ENCODE measurements around the gene C6orf136.
"Not testable (repeated sequence)": the region's sequence is repeated elsewhere in the genome, so short reads cannot be mapped to it uniquely, and the experiment has no call there.

Gene C6orf136

DNA sequence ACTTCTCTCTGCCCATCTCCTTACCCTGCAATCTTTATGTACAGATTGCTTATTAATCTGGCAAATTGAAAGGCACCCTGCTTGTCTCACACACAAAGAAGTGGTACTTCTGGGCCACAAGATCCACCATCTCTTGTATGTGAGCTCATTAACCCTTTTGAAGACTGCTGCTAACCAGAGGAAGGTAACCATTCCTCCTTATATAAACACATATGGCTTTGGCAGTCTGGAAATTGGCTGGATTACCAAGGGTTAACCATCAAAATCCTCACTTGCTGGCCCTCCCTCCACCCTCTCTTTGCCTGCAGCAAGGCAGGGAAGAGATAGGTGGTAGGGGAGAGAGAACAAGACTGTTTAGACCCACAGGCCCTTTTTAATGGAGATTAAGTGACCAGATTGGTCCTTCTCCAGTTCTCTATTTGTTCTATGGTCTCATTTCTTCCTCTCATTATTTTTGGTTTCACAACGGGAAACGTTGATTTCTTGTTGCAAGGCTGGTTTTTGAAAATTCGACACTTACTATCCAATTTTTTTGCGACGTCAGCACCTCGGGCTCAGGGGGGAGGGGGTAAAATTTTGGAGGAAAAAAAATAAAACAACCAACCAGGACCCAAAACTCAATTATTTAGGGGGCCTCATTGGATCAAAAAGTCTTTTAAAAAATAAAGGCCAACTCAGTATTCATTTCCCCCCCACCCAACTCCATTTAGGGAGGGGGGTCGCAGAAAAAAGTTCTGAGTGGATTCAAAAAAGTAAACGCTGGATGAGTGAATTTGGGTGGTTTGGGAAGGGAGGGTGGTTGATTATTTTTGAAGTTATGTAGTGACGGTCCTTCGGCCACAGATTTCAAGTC is 30.7 kb upstream of the C6orf136 start:
- DNase-seq, result peak in 1 of 2 experiments; percentile 18

DNA sequence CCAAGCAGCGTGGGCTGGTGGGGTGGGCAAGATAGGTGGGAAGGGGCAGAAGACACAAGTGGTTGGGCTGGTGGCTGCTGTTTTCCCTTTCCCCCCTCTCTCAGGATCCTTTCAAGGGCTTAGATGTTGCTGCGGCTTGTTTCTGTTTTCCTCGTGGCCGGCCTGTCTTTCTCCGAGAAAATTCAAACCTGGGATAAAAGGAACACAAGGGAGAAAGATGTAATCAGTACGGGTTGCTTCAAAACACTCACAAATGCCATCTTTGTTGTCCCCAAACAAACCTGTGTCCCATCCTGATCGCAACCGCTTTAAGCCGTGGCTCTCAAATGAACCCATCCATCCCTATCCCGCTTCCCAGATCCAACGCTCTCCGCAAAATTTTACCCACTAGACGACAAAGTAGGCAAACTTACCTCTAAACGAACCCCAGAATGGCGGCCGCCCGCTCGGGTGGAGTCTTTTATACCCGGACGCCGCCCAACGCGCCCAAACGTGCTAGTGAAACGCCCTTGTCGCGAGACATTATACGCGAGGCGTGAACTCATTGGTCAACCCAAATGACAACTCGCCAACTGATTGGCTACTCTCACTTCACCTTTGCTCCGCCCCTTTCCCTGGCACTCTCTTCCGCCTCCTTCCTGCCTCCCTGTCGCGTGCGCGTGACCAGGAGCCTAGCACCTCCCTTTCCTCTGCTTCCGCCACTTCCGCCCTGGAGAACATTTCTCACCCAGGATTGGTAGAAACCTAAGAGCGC is 29.9 kb upstream of the C6orf136 start, which contains the start of gene PPP1R10:
TSS of gene PPP1R10 (minus strand) at position 433 of the 754 bp plus-strand sequence. CDS start 7,299 bp downstream, outside the sequence.
- DNase-seq, result peak; percentile 92 to 99

DNA sequence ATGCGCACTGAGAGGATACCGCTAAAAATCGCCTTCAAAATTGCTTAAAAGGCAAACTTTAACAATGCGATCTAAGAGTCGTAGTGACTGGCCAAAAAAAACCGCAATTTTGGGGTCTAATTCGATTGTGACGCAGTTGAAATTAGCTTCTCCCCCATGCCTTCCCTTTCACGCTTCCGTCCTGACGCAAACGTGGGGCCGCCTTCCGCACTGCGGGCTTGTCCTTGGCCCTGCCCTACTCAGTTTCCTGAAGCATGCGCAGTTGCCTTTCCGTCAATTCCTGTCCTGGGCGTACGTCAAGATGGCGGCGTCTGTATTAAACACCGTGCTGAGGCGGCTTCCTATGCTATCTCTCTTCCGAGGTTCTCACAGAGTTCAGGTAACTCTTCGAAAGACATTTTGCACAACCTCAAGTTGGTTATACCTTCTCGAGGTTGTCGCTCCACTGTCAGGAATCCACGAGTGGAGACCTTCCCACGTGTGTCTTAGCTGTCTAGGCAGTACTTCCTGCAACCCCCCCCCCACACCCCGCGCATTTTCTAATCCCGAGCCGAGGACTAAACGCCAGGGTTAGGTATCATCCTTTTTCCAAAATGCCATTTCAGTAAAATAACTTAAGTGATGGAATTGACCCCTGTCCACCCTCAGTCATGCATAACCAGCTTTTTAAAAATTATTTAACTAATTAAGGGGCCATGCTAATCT is 29.2 kb upstream of the C6orf136 start, which contains the start of gene MRPS18B:
TSS of gene MRPS18B (plus strand) at position 276 of the 705 bp plus-strand sequence. CDS start at position 302, 26 bp downstream.
- peak; percentile 91 to 99 for DNase-seq

DNA sequence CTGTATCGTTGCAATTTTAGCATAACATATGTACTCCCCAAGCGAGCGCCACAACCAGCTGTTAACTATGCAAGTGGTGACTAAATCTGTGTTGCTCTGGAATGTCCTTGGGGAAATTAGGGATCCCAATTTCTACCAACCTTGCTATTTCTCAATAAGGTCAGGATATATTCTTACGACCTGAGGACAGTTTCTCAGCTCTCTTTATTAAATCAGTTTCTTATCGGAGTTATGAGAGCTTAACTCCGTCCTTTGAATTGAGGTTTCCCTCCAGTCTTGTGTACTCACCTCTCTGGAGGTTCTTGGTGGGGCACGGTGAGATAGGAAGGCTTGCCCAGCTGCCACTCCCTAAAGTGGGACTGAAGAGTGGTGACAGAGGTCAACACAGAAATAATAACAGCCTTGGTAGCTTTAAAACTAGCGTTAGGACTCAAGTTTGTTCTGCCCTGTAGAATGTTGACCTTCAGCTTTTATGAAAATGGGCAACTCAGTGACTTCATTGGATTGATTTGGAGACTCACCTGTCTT is 28.6 kb upstream of the C6orf136 start:
- DNase-seq, result no peak

DNA sequence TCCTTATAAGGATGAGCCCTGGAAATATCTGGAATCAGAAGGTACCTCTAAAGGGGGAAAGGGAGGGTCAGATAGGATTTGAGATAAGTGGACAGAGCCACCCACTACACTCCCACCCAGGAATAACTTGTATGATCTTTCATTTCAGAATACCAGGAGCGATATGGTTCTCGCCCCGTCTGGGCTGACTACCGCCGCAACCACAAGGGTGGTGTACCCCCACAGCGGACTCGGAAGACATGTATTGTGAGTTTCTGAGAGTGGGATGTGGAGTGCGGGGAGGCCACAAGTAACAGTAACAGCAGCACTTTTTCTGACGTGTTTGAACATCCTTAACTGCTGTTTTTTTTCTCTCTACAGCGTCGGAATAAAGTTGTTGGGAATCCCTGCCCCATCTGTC is 27.4 kb upstream of the C6orf136 start:
- no peak for DNase-seq

DNA sequence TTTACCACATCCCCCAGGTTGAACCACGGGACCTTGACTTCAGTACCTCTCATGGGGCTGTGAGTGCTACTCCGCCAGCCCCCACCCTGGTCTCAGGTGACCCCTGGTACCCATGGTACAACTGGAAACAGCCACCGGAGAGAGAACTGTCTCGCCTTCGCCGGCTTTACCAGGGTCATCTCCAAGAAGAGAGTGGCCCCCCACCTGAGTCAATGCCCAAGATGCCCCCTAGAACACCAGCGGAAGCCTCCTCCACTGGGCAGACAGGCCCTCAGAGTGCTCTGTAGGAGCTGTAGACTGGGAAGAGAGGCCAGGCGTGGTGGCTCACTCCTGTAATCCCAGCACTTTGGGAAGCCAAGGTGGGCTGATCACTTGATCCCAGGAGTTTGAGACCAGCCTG is 21.4 kb upstream of the C6orf136 start:
- no peak for DNase-seq

DNA sequence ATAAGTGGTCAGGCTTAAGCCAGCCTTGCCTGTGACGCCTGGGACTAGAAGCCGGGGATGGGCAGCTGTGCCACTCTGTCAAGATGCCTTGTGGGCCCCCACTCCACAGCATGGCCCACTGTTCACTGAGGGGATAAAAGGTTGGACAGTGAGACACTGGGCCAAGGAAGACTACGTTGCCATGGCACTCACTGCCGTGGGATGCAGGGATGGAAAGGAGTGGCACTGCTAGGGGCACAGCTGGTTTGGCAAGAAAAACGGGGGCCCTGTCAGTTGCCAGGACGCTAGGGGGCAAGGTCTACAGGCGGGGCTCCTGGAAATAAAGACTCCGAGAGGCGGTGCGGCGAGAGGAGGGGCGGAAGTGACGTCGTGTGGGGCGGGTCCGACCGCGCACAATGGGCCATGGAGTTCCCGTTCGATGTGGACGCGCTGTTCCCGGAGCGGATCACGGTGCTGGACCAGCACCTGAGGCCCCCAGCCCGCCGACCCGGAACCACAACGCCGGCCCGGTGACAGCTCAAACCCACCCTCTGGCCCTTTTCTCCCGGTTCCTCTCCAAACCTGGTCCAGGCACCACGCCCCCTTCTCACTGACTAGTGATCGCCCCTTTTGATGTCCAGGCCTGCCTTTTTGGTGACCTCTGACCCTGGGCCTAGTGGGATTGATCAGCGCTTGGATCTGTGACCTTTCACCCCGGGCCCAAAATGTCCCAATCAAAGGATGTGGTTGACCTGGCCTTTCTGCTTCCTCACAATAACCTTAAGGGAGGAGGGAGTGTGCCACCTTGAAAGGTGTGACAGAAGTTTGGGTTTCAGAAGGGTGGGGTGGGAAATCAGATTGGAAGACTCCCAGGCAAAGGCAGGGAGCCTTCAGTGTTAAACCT is 20.2 kb upstream of the C6orf136 start, which contains the start of gene ATAT1:
TSS of gene ATAT1 (plus strand) at position 391 of the 883 bp plus-strand sequence.
- peak; percentile 85 to 86 for DNase-seq

DNA sequence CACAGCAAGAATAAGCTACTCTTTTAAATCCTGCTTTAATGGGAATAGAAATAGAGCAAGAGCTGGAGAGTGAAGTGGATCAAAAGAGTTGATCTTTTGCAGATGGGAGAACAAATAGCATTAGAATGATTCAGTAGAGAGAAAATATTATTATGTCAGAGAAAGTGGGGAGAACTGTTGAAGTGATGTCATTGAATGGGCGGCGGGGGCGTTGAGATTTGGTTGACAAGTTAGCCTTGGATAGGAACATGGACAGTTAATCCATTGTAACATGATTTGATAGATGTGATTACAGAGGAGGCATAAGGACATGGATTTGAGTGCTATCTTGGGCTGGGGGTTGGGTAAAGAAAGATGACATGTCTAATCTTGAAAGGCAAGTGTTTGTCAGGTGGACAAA is 11.1 kb upstream of the C6orf136 start:
- no peak for DNase-seq

DNA sequence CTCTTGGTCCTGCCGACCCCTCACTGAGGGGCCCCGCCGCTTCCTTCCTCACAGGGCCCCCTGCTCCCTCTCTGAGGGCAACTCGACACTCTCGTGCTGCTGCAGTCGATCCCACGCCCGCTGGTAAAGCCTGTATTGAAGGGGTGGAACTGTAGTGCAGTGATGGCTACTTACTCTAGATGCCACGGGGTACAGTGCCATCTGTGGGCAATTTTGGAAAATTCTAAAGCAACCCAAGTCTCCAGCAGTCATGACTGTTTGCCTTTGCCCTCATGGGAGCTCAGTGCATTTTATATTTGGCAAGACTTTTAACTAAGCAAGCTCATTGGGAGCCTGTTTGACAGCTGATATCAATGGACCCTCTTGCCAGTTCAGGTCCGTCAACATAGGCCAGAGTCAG is 6.5 kb upstream of the C6orf136 start:
- no peak for DNase-seq

DNA sequence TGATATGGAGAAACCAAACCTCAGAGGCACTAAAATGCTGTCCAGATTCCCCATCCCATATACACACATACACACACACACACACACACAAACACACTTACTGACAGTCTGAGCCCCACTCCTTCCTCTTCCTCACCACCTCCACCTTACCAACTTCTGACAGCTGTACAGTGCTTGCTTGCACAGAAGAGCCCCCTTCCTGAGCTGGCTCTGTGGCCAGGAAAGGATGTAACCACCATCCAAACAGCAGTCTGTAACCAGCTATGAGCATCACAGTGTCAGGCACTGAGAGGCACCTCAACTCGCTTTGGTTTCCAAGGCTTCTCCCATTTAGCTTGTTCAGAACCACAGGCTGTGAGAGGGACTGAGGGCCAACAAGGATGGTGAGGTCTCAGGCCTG is 5.9 kb upstream of the C6orf136 start:
- no peak for DNase-seq

DNA sequence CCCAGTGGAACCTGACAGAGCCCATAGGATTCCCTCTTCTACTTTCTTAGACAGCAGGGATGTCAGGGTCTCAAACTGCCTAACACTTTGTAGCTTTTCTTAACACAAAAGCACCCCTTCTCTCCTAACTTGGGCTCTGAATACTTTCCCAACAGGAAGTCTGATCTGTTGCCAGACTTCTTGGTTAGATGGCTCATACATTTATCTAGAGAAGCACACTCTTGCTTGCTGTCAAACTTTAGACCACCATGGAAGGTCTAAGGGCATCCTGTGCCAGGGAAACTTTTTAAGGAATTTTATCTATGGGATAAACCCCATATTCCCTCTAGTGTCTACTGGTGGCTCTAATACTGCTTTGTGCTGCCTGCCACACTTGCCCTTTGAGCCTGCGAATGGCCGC is 3.3 kb upstream of the C6orf136 start:
- DNase-seq, result no peak

DNA sequence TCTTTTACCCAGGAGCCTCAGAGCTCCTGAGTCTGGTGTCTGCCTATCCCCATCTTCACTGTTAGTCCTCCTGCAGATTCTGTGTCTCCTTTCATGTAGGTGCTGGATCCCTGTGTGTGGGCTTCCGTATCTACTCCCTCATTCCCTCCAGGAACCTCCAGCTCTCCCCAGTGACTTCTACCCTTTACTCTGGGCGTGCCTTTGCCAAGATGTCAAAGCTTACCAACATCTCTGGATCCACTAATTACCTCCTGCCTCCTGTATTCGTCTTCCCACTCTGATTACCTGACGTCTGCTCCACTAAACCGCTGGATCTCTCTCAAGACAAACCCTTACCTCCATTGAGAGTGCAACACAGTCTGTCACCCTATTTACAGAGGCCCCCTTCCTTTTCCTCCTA is 2.2 kb upstream of the C6orf136 start:
- no peak for DNase-seq

DNA sequence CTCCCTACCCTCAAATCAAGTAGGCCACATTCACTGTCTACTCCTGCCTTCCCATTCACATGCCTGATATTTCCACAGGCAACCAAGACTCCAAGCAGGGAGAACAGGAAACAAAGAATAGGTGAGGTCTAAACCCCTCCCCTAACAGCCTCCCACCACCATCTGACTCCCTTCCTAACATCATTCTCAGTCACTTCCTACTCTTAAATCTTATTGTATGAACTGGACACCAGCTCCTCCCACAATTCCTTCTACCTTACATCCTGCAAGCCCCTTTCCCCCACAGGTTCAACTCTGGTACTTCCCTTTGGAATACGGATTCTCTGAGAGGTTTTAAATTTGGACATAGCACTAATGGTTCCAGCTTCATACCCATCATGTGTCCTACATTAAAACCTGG is 944 bp upstream of the C6orf136 start:
- DNase-seq, result no peak

DNA sequence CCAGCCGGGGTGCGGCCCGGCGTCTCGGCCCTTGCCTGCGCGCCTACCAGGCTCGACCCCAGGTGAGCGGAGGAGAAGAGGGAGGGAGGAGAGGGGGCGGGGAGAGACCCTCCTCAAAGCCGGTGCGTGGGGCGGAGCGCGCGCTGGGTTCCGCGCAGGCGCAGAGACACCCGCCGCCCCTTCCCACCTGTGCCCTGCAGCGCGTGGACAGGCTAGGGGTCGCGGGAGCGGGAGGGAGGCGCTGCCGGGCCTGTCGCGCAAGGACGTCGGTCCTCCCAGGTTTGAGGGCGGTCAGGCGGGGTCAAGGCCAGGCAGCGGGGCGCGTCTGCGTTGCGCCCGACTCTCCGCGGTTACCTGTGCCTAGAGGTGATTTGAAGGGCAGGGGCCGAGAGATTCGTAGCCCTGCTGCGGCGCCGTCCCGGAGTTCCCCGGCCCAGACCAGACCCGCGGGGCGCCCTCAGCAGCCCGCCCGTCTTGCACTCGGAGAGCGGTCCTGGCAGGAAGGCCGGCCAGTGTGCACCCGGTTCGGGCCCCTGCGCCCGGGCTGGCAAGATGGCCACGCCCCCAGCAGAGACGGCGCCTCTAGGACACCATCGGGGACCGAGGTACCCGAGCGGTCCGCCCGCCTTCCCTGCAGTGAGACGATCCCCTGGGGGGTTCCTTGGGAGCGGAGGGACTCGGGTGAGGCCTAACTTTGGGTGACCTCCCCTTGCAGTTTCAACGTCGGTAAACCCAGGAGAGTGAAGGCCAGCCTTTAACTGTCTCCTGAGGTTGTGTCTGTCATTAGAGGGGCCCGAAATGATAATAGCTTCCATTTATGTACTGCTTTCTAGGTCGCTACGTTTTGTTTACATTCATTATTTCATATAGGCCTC is 546 bp downstream of the C6orf136 start:
- peak; percentile 59 to 76 for DNase-seq

DNA sequence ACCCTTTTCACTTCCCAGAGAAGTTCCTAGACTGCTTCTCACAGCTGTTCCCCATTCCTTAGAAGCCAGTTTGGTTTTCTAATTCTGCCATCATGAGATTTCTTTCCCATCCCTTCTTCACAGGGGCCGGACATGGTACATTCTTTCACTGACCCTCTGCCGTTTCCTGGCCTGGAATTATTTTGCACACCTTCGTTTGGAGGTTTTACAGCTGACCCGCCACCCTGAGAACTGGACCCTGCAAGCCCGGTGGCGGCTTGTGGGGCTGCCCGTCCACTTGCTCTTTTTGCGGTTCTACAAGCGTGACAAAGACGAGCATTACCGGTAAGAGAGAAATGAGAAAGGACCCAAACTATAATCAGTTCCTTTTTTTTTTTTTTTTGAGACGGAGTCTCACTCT is 4.2 kb downstream of the C6orf136 start:
- DNase-seq, result no peak

DNA sequence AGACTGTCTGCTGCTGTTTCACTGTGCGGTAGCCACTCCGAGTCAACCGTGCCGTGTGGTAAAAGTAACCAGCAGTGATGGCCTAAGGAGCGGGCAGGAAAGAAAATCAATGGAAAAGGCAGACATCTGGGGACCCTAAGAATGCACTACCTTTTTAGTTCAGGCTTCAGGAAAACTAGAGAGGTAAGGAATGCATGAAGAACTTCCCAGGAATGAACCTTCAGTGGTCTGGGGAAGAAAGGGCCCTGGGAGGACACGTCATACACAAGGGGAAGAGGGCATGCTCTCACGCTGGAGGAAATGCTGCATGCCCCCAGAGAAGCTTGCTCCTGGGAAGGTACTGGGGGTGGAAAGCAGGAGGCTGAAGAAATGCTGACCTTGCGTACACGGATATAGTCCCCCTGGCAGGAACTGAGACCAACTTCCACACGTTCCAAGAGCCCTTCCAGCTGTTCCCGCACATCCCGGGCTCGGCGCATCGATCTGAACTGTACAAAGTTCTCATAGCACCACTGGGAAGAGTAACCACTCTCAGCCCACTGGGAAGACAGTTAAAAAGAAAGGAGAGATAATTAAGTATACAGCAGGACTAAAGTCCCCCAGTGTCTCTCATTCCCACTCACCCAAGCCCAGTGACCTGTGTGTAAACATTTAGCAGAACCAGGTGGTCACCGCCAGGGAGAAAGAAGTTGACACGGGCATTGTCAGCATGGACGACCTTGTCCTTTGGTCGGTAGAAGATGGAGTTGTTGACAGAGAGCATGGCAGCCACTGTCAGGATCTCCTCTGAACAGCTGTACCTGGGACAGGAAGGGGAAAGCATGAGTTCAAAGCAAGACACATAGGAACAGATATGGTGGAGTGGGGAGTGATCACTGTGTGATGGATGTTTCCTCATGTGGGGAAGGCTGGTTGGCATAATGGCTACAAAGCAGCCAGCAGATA is 8.1 kb downstream of the C6orf136 start:
- DNase-seq, result no peak

DNA sequence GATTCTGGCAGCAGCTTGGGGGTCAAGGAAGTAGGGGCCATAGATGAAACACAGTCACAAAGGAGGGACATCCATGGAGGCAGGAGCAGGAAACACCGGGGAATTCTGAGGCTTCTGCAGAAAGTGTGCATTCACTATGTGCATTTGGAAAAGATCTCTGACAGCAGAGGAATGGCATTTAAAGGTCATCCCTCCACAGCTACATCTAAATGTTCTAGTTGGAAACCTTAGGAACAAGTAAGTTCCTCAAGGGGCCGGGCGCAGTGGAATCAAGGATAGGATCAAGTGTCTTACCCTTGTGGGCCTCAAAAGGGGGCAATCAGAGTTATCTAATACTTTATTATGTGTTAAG is 8.8 kb downstream of the C6orf136 start:
- DNase-seq, result no peak

DNA sequence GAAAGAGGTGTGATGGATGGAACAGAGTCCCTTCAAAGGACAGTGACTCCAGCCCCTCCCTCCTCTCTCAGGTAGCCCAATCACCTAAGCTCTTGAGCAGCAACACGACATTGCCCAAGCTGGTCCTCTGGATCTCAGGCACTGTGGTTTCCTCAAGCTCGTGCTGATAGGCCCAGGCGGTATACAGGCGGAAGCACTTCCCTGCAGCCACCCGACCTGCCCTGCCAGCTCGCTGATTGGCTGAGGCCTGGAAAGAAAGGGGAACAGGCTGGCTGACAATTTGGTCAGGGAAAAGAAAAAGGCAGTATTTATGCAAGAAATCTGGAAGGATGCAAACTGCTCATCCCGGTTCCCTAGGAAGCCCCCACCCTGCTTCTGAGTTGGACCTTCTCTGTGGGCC is 9.6 kb downstream of the C6orf136 start:
- DNase-seq, result no peak

DNA sequence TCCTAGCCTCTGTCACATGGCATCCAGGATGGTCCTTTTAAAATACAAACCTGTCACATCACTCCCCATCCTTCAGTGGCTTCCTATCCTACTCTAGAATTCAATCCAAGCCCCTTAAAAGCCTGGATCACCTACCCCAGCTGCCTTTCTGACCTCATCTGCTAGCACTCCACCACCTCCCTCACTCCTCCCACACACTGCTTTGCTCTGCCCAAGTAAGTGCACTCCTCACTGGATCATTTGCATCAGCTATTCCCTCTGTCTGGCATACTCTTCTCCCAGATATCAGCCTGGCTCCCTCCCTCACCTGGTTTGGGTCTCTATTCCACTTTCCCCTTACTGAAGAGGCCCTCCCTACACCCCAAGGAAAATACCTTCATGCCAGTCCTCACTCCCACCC is 10.5 kb downstream of the C6orf136 start:
- no peak for DNase-seq

DNA sequence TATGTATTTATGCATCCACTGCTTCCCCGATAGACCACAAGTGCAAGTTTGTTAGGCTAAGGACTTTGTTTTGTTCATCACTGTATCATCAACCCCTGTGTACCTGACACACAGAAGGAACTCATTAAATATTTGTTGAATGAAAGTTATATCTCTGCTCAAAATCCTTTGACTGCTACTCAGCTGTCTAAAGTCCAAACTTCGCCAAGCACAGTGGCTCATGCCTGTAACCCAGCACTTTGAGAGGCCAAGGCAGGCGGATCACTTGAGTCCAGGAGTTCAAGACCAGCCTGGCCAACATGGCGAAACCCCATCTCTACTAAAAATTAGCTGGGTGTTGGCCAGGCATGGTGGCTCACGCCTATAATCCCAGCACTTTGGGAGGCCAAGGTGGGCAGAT is 11.0 kb downstream of the C6orf136 start:
- not testable (repeated sequence) for DNase-seq
